NB4 (cell line): Measurements from ENCODE around the gene L3MBTL3.

Experiments used
- CTCF ChIP-seq: IDR thresholded peaks from one replicate; pipeline ENCODE4 v1.5.1; 2012; ENCODE audit warnings: low read depth, low read length
- MAX ChIP-seq: IDR thresholded peaks from 2 replicates; pipeline ENCODE4 v1.6.1; 2011; ENCODE audit warnings: low read depth, low read length
- MYC ChIP-seq: IDR thresholded peaks from 2 replicates; pipeline ENCODE4 v1.6.1; 2011; ENCODE audit warnings: low read depth, low read length
- POLR2A ChIP-seq: IDR thresholded peaks from 2 replicates; pipeline ENCODE4 v1.6.1; 2011; ENCODE audit warnings: mild to moderate bottlenecking; ENCODE audit not compliant: insufficient read length; ENCODE audit errors: extremely low read depth

GRCh38 chr6:130033949-130034348, 15.6 kb downstream of the L3MBTL3 start:
- TF ChIP-seq CTCF (no peak), MAX (no peak), POLR2A (no peak), MYC (no peak)
